DMS79 treated with DMSO at 0.1 percent for 48 hours (cell line): ENCODE measurements around the gene EMILIN3.
"Not testable (repeated sequence)": the region's sequence is repeated elsewhere in the genome, so short reads cannot be mapped to it uniquely, and the experiment has no call there.

Source experiments
- DNase-seq: peaks from one replicate; lab custom pipeline; 2025; lab: John Stamatoyannopoulos, UW

EMILIN3 gene

GRCh38 chr20:41317546-41318270 is 48.9 kb downstream of the EMILIN3 start, which contains the start of gene ZHX3:
ZHX3 (minus strand) TSS chr20:41317731; CDS start chr20:41204916, 112,815 bp downstream.
- DNase-seq: peak; percentile 69

GRCh38 chr20:41316602-41317545 is 49.7 kb downstream of the EMILIN3 start:
- no peak for DNase-seq

- DNase-seq: no peak
Measured at GRCh38 chr20:41316051-41316450, 50.6 kb downstream of the EMILIN3 start.

- DNase-seq: no peak
Measured at GRCh38 chr20:41314386-41314785, 52.2 kb downstream of the EMILIN3 start.

- DNase-seq: not testable (repeated sequence)
Measured at GRCh38 chr20:41312009-41312408, 54.6 kb downstream of the EMILIN3 start.
